Natural killer cell (primary cell): ENCODE measurements around the gene SOX12. TPM values are rescaled to one million over a fixed set of nuclear protein-coding genes. Genes with fewer than 3 reads are reported as not detected.

ENCODE experiments used
- ATAC-seq, 3 donors: fragments of 150-1000 bp in 2 of 3; fragments of 200-7000 bp in 1 of 3; cut with Tn5 transposase; 1 replicate in 1 of 3; 2 replicates in 2 of 3; pipeline ENCODE4 v1.10.0; 2021; ENCODE audit warnings: mild to moderate bottlenecking in 2 of 3, moderate library complexity in 2 of 3
- DNase-seq, 2 donors: peaks; one replicate each; pipeline versions ENCODE4 v3.0.0 to v3.0.0-alpha.2; 2013 to 2021; ENCODE audit warnings: mixed read lengths in 1 of 2
- H3K27ac ChIP-seq: one replicate; pipeline ENCODE4 v1.5.1; 2013; ENCODE audit warnings: mild to moderate bottlenecking, low read length
- H3K27me3 ChIP-seq: one replicate; pipeline ENCODE4 v1.6.1; 2013; ENCODE audit warnings: low read length; ENCODE audit not compliant: control insufficient read depth, insufficient read depth
- H3K36me3 ChIP-seq: one replicate; pipeline ENCODE4 v1.6.1; 2013; ENCODE audit warnings: low read length; ENCODE audit not compliant: control insufficient read depth, insufficient read depth
- H3K4me1 ChIP-seq: one replicate; pipeline ENCODE4 v1.6.1; 2013; ENCODE audit warnings: low read length; ENCODE audit not compliant: control insufficient read depth, insufficient read depth
- H3K4me3 ChIP-seq: one replicate; pipeline ENCODE4 v1.5.1; 2013; ENCODE audit warnings: low read length
- H3K9me3 ChIP-seq: one replicate; pipeline ENCODE4 v1.6.1; 2013; ENCODE audit warnings: low read length; ENCODE audit not compliant: control insufficient read depth, insufficient read depth
- H3K27ac Mint-ChIP-seq, 2 donors: one replicate each; pipeline ENCODE4 v1.8.0; 2022; ENCODE audit warnings: mild to moderate bottlenecking in 2 of 2, mixed read lengths in 2 of 2, moderate library complexity in 1 of 2
- H3K27me3 Mint-ChIP-seq, 2 donors: one replicate each; pipeline ENCODE4 v1.8.0; 2022; ENCODE audit warnings: low read depth in 2 of 2, mixed read lengths in 2 of 2
- H3K36me3 Mint-ChIP-seq: one replicate; pipeline ENCODE4 v1.8.0; 2022; ENCODE audit warnings: mixed read lengths
- H3K4me1 Mint-ChIP-seq, 2 donors: one replicate each; pipeline ENCODE4 v1.8.0; 2022; ENCODE audit warnings: mixed read lengths in 2 of 2
- H3K4me3 Mint-ChIP-seq: one replicate; pipeline ENCODE4 v1.8.0; 2022; ENCODE audit warnings: mild to moderate bottlenecking, moderate library complexity, mixed read lengths
- H3K9me3 Mint-ChIP-seq, 2 donors: one replicate each; pipeline ENCODE4 v1.8.0; 2022; ENCODE audit warnings: mixed read lengths in 2 of 2
- WGBS: methylation state at CpG from one replicate; pipeline ENCODE4 v1.1.7; 2013; ENCODE audit warnings: missing lambda C conversion rate; ENCODE audit not compliant: insufficient coverage; 5-methylcytosine and 5-hydroxymethylcytosine counted together
- intact Hi-C: fragments of 100-400 bp; cut with micrococcal nuclease; formaldehyde crosslinking; loops from one replicate; pipeline ENCODE4 v1.14.2; 2022
- total RNA-seq, 4 donors: library from RNA; stranded (reverse); fragments of 120-200 nt in 1 of 4; gene quantifications; one replicate each; pipeline versions ENCODE4 v1.2.3 to v1.2.4, GENCODE V29; 2013 to 2022
- TF ChIP-seq, protein P1 (sequence below): fragments of 200-600 bp; IDR thresholded peaks from one replicate; pipeline ENCODE4 v1.8.0; 2022; ENCODE audit warnings: antibody characterized with exemption

SOX12 gene
- total RNA-seq, 3 donors from 2014 or later (not counting 1 experiment from before 2014, with no cell fraction given): 2.3 to 4.6 (median 2.9) TPM

DNA sequence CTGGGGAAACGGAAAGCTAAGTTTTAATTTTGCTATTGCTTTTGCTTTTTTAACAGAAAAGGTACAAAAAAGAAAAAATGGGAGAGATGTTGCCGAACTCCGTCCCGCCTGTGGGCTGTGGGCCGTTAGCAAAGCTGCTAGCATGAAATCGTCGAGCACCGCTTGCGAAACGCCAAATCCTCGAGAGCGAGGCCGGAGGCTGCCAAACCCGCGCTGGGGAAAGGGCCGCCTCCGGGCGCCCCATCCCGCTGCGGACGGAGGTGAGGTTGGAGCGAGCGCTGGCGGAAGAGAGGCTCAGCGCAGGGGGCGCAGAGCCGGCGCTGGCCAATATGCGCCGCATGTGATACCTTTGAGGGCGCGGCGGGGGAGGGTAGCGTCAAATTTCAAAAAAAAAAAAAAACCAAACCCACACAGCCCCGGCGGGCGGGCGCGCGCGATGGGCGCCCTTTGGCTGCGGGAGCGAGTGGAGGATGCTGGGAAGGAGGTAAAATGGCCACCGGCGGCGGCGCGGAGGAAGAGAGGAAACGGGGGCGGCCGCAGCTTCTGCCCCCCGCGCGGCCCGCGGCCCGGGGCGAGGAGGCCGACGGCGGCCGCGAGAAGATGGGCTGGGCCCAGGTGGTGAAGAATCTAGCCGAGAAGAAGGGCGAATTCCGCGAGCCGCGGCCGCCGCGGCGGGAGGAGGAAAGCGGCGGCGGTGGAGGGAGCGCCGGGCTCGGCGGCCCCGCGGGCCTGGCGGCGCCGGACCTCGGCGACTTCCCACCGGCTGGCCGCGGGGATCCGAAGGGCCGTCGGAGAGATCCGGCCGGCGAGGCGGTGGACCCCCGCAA is 28.0 kb upstream of the SOX12 start, which contains the start of gene ZCCHC3:
ZCCHC3 (plus strand) TSS at position 473 of the 827 bp plus-strand sequence; CDS start at position 490, 17 bp downstream.
- H3K9me3 ChIP-seq: no peaks in the 10 kb centered on the region
- H3K4me1 Mint-ChIP-seq: peaks cover 39 to 52% of the 10 kb centered on the region in 2 donors
- under 1% methylated on average over 96 of the region's 99 CpGs for WGBS
- H3K36me3 ChIP-seq: no peaks in the 10 kb centered on the region
- DNase-seq (peak; percentile 78 to 92), ATAC-seq (peak; percentile 86 to 92 (median 88))
- H3K27ac Mint-ChIP-seq: peak within 1 kb of the TSS; percentile 96 to 100
- H3K27ac ChIP-seq: peak within 1 kb of the TSS; percentile 85
- no peaks in the 10 kb centered on the region for H3K9me3 Mint-ChIP-seq
- H3K4me3 ChIP-seq: peak within 1 kb of the TSS; percentile 73
- H3K27me3 ChIP-seq: no peaks in the 10 kb centered on the region
- TF ChIP-seq, protein P1, sequence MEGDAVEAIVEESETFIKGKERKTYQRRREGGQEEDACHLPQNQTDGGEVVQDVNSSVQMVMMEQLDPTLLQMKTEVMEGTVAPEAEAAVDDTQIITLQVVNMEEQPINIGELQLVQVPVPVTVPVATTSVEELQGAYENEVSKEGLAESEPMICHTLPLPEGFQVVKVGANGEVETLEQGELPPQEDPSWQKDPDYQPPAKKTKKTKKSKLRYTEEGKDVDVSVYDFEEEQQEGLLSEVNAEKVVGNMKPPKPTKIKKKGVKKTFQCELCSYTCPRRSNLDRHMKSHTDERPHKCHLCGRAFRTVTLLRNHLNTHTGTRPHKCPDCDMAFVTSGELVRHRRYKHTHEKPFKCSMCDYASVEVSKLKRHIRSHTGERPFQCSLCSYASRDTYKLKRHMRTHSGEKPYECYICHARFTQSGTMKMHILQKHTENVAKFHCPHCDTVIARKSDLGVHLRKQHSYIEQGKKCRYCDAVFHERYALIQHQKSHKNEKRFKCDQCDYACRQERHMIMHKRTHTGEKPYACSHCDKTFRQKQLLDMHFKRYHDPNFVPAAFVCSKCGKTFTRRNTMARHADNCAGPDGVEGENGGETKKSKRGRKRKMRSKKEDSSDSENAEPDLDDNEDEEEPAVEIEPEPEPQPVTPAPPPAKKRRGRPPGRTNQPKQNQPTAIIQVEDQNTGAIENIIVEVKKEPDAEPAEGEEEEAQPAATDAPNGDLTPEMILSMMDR: no peak
- peaks cover 27% of the 10 kb centered on the region for H3K4me1 ChIP-seq
- H3K36me3 Mint-ChIP-seq: no peaks in the 10 kb centered on the region
- H3K4me3 Mint-ChIP-seq: peak within 1 kb of the TSS; percentile 99
- intact Hi-C loops: no loop called here
- H3K27me3 Mint-ChIP-seq: no peaks in the 10 kb centered on the region

DNA sequence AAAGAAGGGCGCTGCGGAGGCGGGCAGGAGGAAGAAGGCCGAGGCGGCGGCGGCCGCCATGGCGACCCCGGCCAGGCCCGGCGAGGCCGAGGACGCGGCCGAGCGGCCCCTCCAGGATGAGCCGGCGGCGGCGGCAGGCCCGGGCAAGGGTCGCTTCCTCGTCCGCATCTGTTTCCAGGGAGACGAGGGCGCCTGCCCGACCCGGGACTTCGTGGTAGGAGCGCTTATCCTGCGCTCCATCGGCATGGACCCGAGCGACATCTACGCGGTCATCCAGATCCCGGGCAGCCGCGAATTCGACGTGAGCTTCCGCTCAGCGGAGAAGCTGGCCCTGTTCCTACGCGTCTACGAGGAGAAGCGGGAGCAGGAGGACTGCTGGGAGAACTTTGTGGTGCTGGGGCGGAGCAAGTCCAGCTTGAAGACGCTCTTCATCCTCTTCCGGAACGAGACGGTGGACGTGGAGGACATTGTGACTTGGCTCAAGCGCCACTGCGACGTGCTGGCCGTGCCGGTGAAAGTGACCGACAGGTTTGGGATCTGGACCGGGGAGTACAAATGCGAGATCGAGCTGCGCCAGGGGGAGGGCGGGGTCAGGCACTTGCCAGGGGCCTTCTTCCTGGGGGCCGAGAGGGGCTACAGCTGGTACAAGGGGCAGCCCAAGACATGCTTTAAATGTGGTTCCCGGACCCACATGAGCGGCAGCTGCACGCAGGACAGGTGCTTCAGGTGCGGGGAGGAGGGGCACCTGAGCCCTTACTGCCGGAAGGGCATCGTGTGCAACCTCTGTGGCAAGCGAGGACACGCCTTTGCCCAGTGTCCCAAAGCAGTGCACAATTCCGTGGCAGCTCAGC is 27.2 kb upstream of the SOX12 start:
- H3K27ac Mint-ChIP-seq: peak overlapping the region; percentile 96 to 100
- no peaks in the 10 kb centered on the region for H3K9me3 Mint-ChIP-seq
- intact Hi-C loops: loop anchor here (1.0 kb wide), 1 partner anchor 26 kb away; no protein-coding TSS in a partner anchor
- no peaks in the 10 kb centered on the region for H3K36me3 Mint-ChIP-seq
- peak overlapping the region; percentile 85 for H3K27ac ChIP-seq
- H3K4me1 Mint-ChIP-seq: peaks cover 39 to 54% of the 10 kb centered on the region in 2 donors
- WGBS: under 1% methylated on average over 75 of the region's 75 CpGs
- H3K4me1 ChIP-seq: peaks cover 27% of the 10 kb centered on the region
- H3K27me3 ChIP-seq: no peaks in the 10 kb centered on the region
- H3K36me3 ChIP-seq: no peaks in the 10 kb centered on the region
- H3K4me3 Mint-ChIP-seq: peak overlapping the region; percentile 98
- peak; percentile 17 to 25 (median 19) for ATAC-seq
- TF ChIP-seq, protein P1: no peak
- DNase-seq: peak; percentile 33 to 65
- H3K4me3 ChIP-seq: peak overlapping the region; percentile 73
- H3K9me3 ChIP-seq: no peaks in the 10 kb centered on the region
- no peaks in the 10 kb centered on the region for H3K27me3 Mint-ChIP-seq

DNA sequence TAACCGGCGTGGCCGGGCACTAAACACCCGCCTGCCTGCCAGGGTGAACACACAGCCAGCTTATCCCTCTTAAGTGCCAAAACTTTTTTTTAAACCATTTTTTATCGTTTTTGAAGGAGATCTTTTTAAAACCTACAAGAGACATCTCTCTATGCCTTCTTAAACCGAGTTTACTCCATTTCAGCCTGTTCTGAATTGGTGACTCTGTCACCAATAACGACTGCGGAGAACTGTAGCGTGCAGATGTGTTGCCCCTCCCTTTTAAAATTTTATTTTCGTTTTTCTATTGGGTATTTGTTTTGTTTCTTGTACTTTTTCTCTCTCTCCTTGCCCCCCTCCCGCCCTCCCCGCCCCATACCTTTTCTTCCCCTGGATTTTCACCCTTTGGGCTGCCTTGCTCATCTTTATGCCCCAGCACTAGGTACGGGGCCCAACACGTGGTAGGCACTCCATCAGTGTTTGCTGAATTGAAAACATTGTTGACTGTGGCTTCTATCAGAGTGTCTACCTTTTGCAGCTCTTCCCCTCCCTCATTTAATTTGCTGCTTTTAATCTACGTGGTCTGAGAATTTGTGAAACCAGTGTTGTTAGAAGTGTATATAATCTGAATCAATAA is 26.5 kb upstream of the SOX12 start:
- under 1% methylated on average over 8 of the region's 15 CpGs for WGBS
- H3K4me1 Mint-ChIP-seq: peaks cover 39 to 54% of the 10 kb centered on the region in 2 donors
- H3K4me3 ChIP-seq: peak overlapping the region; percentile 73
- DNase-seq (peak in 1 of 2 donors; percentile 53), ATAC-seq (peak in 1 of 3 donors; percentile 24)
- H3K27ac Mint-ChIP-seq: peak overlapping the region; percentile 96 to 100
- peaks cover 27% of the 10 kb centered on the region for H3K4me1 ChIP-seq
- peak overlapping the region; percentile 85 for H3K27ac ChIP-seq
- H3K4me3 Mint-ChIP-seq: peak overlapping the region; percentile 98
- no peaks in the 10 kb centered on the region for H3K27me3 Mint-ChIP-seq
- no peaks in the 10 kb centered on the region for H3K27me3 ChIP-seq
- H3K36me3 ChIP-seq: no peaks in the 10 kb centered on the region
- intact Hi-C loops: loop anchor here (1.0 kb wide), 1 partner anchor 25 kb away; no protein-coding TSS in a partner anchor
- no peaks in the 10 kb centered on the region for H3K36me3 Mint-ChIP-seq
- TF ChIP-seq, protein P1: no peak
- no peaks in the 10 kb centered on the region for H3K9me3 Mint-ChIP-seq
- no peaks in the 10 kb centered on the region for H3K9me3 ChIP-seq
